Activated naive CD4-positive, alpha-beta T cell treated with anti-CD3 and anti-CD28 coated beads, Interleukin-2, amount 10 ng/mL, durations not matched to agents 7 days and 5 days (primary cell): ENCODE results near the gene CCDC83.
"Not testable (repeated sequence)": the region's sequence is repeated elsewhere in the genome, so short reads cannot be mapped to it uniquely, and the experiment has no call there.

ENCODE experiments used
- CTCF ChIA-PET: fragments of 350-600 bp; sonication (Branson Sonifier 250); formaldehyde crosslinking; loops from one replicate; lab custom pipeline; 2021; ENCODE audit warnings: antibody characterized with exemption; lab: Charles Lee
- DNase-seq: peaks from one replicate; pipeline ENCODE4 v3.0.0-alpha.2; 2020
- H3K27ac Mint-ChIP-seq: one replicate; pipeline ENCODE4 v1.8.0; 2021; ENCODE audit warnings: mild to moderate bottlenecking, moderate library complexity, mixed read lengths
- H3K27me3 Mint-ChIP-seq: one replicate; pipeline ENCODE4 v1.8.0; 2021; ENCODE audit warnings: mild to moderate bottlenecking, mixed read lengths
- H3K36me3 Mint-ChIP-seq: one replicate; pipeline ENCODE4 v1.8.0; 2021; ENCODE audit warnings: mixed read lengths
- H3K4me1 Mint-ChIP-seq: one replicate; pipeline ENCODE4 v1.8.0; 2021; ENCODE audit warnings: mixed read lengths
- H3K4me3 Mint-ChIP-seq: one replicate; pipeline ENCODE4 v1.8.0; 2021; ENCODE audit warnings: mild to moderate bottlenecking, moderate library complexity, mixed read lengths
- H3K9me3 Mint-ChIP-seq: one replicate; pipeline ENCODE4 v1.8.0; 2021; ENCODE audit warnings: mixed read lengths

The CCDC83 gene

DNA sequence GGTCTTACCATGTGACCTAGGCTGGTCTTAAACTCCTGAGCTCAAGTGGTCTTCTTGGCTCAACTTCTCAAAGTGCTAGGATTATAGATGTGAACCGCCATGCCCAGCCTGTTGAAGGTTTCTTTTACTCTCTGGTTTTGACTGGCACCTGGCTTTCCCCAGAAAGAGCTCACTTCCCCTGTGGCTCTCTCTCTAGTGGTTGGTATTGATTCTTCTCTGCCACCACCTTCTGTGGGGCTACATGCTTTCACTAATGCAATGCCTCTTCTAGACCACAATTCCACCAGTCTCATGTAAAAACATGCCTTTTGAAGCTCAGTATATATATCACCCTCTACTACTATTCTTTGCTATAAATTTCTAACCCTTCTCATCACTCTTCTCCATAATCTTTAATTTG lies 67.2 kb downstream of the CCDC83 start:
- CTCF ChIA-PET = no interaction called here
- H3K9me3 Mint-ChIP-seq = no peaks in the 10 kb centered on the region
- DNase-seq = no peak
- H3K36me3 Mint-ChIP-seq = no peaks in the 10 kb centered on the region
- H3K27ac Mint-ChIP-seq = no peak overlapping the region
- H3K27me3 Mint-ChIP-seq = peaks cover 10% of the 10 kb centered on the region
- no peak overlapping the region for H3K4me3 Mint-ChIP-seq
- H3K4me1 Mint-ChIP-seq = no peaks in the 10 kb centered on the region

DNA sequence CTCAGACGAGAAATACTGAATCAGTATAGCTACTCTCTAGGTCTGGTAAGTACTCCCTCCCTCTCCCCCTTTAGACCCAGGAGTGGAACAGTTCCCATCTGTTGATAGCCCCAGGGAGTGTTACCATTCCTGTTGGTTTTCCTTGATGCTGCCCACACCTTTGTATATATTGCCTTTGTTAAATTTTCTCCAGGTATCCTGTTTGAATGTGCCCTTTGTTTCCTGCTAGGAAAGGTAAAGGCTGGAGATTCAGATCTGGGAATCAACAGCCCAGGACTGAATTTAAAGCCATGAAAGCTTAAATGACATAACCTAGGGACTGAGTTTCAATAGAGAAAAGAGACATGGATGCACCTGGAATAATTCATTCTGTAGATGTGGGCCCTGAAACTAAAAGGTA lies 68.3 kb downstream of the CCDC83 start:
- no peak overlapping the region for H3K4me3 Mint-ChIP-seq
- H3K4me1 Mint-ChIP-seq = no peaks in the 10 kb centered on the region
- no peak overlapping the region for H3K27ac Mint-ChIP-seq
- H3K27me3 Mint-ChIP-seq = peaks cover 16% of the 10 kb centered on the region
- DNase-seq = no peak
- CTCF ChIA-PET = interaction anchor here (1.7 kb wide), 1 partner anchor 295 kb away, joined by 3 read pairs; no protein-coding TSS in a partner anchor
- no peaks in the 10 kb centered on the region for H3K9me3 Mint-ChIP-seq
- no peaks in the 10 kb centered on the region for H3K36me3 Mint-ChIP-seq

DNA sequence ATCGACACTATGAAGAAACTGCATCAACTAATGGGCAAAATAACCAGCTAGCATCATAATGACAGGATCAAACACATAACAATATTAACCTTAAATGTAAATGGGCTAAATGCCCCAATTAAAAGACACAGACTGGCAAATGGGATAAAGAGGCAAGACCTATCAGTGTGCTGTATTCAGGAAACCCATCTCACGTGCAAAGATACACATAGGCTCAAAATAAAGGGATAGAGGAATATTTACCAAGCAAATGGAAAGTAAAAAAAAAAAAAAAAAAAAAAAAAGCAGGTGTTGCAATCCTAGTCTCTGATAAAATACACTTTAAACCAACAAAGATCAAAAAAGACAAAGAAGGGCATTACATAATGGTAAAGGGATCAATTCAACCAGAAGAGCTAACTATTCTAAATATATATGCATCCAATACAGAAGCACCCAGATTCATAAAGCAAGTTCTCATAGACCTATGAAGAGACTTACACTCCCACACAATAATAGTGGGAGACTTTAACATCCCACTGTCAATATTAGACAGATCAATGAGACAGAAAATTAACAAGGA lies 71.6 kb downstream of the CCDC83 start:
- H3K4me3 Mint-ChIP-seq, H3K36me3 Mint-ChIP-seq, CTCF ChIA-PET, H3K27ac Mint-ChIP-seq, DNase-seq, H3K9me3 Mint-ChIP-seq, H3K4me1 Mint-ChIP-seq: not testable (repeated sequence)
- H3K27me3 Mint-ChIP-seq = peaks cover 20% of the 10 kb centered on the region

DNA sequence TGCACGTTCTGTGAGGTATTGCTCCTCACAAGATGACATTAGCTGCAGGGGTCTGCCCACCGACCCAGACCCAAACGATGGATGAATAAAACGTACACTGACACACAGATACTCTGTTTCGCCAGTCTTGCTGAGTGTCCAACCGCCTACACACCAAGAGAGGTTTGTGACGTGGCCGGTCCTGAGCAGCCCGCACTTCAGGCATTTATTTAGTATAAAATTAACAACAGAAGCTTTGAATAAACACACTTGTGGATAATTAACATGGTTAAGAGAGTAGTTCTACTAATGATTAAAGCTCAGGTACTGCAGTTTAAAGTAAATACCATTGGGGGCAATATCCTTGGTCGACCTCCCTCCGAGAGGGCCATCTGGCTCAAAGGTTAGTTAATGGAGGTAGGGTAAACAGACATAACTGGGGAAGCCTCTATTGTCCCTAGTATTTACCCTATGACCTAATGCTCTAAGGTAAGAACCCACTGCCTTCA lies 75.7 kb downstream of the CCDC83 start:
- H3K4me1 Mint-ChIP-seq = no peaks in the 10 kb centered on the region
- no peaks in the 10 kb centered on the region for H3K36me3 Mint-ChIP-seq
- DNase-seq = no peak
- no peak overlapping the region for H3K27ac Mint-ChIP-seq
- H3K27me3 Mint-ChIP-seq = peaks cover 22% of the 10 kb centered on the region
- H3K4me3 Mint-ChIP-seq = no peak overlapping the region
- CTCF ChIA-PET = no interaction called here
- H3K9me3 Mint-ChIP-seq = no peaks in the 10 kb centered on the region

DNA sequence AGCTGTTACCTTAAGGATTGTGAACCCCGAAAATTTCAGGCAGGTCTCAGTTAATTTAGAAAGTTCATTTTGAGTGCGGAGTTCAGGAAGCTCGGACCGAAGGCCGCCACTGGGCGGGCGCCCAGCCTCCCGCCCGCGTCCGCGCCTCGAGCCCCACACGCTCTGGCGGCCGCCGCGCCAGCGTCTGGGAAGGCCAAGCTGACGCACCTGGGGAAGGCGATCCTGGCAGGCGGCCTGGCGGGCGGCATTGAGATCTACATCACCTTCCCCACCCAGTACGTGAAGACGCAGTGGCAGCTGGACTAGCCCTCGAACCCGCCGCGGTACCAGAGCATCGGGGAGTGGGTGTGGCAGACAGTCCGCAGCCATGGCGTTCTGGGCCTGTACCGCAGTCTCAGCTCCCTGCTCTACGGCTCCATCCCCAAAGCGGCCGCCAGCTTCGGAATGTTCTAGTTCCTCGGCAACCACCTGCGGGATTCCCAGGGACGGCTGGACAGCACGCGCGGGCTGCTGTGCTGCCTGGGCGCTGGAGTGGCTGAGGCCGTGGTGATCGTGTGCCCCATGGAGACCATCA lies 79.5 kb downstream of the CCDC83 start:
- CTCF ChIA-PET = no interaction called here
- Mint-ChIP-seq H3K27me3 (peaks cover 12% of the 10 kb centered on the region), H3K27ac (no peak overlapping the region), H3K4me3 (no peak overlapping the region), H3K4me1 (no peaks in the 10 kb centered on the region), H3K9me3 (no peaks in the 10 kb centered on the region), H3K36me3 (no peaks in the 10 kb centered on the region)
- DNase-seq = no peak

DNA sequence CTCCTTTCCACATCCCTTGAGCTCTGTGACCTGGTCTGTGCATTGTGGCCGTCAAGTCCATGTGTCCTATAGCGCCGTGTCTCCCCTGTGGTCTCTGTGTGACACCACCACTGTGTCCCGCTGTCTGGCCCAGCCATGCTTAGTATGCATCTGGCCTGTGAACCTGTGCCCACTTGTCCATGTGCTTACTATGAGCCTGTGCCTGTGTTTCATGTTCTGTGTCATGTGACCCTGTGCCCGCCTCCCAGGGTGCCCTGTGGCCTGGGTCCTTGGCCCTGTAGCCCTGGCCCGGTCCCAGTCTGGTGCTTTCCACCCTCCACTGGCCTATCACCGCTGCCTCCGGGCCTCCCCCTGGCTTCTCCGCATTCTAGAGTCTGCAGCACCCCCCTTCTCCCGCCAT lies 80.6 kb downstream of the CCDC83 start:
- Mint-ChIP-seq H3K4me3 (no peak overlapping the region), H3K4me1 (no peaks in the 10 kb centered on the region), H3K27me3 (peaks cover 12% of the 10 kb centered on the region), H3K36me3 (no peaks in the 10 kb centered on the region), H3K9me3 (no peaks in the 10 kb centered on the region), H3K27ac (no peak overlapping the region)
- DNase-seq = no peak
- CTCF ChIA-PET = no interaction called here

DNA sequence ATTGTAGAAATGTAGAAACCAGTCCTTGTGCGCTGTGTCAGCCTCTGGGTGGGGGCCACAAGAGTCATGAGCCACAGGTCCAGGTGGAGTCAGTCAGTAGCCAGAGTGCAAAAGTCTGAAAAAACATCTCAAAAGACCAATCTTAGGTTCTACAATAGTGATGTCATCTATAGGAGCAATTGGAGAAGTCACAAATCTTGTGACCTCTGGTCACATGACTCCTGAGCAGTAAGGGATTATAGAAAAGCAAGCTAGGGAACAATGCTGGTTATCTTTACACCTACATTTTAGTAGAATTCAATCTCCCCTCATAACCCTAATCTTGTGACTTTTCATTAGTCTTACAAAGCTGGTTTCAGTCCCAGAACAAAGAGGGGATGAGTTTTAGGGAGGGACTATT lies 82.7 kb downstream of the CCDC83 start:
- Mint-ChIP-seq H3K4me3 (no peak overlapping the region), H3K27ac (no peak overlapping the region), H3K36me3 (no peaks in the 10 kb centered on the region), H3K9me3 (no peaks in the 10 kb centered on the region), H3K27me3 (peaks cover 12% of the 10 kb centered on the region), H3K4me1 (no peaks in the 10 kb centered on the region)
- CTCF ChIA-PET = no interaction called here
- no peak for DNase-seq

DNA sequence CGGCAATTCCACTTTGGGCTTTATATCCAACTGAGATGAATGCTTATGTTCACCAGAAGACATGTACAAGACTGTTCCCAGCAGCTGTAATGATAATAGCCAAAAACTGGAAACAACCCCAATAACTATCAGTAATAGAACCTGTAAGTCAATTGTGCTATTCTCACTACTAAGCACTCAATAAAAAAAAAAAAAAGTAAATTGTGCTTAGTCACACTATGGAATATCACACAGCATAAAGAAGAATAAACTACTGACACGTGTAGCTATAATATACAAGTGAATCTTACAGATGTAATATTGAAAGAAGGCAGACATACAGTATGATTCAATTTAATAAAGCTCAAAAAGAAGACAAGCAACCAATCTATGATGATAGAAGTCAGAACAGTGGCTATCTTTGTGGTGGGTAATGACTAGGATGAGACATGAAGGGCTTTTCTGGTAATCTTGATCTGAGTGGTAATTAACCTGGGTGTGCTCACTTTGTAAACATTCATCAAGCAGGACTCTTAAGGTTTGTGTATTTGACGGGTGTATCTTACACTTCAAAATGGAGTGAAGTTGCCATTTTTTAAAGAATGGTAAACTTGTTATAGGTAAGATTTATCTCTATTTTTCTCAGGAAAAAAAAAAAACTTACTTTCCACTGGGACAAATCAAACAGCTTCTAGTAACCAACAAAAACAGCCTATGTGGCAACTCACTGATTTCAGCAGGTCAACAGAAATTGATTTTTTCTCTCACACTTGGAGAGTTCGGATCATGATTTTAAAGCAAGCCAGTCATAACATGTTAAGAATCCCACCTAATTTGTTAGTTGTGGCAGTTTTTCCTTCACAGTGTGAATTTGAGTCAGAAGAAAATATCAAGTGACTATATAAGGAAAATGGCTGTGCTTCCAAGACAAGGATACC lies 84.2 kb downstream of the CCDC83 start:
- Mint-ChIP-seq H3K4me1 (no peaks in the 10 kb centered on the region), H3K36me3 (no peaks in the 10 kb centered on the region), H3K9me3 (no peaks in the 10 kb centered on the region), H3K4me3 (no peak overlapping the region), H3K27me3 (peaks cover 12% of the 10 kb centered on the region), H3K27ac (no peak overlapping the region)
- DNase-seq = no peak
- CTCF ChIA-PET = interaction anchor here (0.6 to 1.3 kb wide), 5 partner anchors 84 to 509 kb away, joined by 3 to 4 read pairs (median 3); partner anchors contain the start of gene CCDC83

DNA sequence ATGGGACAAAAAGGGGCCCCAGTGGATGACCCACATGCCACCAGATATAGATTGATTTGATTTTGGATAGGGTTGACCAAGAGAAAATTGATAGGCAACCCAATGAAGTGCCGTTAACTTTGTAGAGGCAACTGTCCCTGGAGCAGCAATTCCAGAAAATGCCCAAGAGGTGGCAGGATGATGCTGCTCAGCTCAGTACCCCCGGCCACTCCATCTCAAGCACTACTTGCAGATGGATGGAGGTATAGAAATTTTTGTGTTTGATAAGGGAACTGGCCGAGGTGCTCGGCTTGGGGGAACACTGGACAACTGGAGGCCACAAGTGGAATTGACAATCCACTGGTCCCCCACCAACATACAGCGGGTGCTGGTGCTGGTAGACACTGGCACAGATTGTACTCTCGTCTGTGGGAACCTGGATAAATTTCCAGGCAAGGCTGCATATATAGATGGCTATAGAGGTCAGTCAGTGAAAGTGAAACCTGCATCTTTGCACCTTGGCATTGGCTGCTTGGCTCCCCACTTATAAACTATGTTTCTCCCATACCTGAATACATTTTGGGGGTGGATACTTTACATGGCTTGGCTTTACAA lies 86.3 kb downstream of the CCDC83 start:
- Mint-ChIP-seq H3K4me1 (peaks cover 12% of the 10 kb centered on the region), H3K27ac (no peak overlapping the region), H3K9me3 (peaks cover 18% of the 10 kb centered on the region), H3K4me3 (no peak overlapping the region), H3K36me3 (peaks cover 12% of the 10 kb centered on the region), H3K27me3 (no peaks in the 10 kb centered on the region)
- peak; percentile 55 for DNase-seq
- CTCF ChIA-PET = no interaction called here

DNA sequence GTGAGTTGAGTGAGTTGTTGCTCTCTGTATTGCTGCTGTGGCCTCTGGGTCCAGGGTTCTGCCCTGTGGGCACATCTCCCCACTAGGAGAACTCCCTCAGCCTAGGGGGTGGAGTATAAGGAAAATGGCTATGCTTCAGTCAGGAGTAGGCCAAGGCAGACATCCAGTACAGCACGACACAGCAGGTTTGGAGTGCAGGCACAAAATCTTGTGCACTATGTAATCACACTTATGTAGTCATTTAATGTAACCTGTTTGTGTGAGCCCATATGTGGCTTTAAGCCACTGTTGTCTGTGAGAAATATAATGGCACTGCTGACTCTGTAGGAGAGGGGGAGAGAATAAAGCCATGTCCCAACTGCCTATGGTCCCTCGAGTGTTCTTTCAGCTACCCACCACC lies 90.1 kb downstream of the CCDC83 start:
- peaks cover 17% of the 10 kb centered on the region for H3K4me1 Mint-ChIP-seq
- CTCF ChIA-PET = no interaction called here
- H3K36me3 Mint-ChIP-seq = peaks cover 12% of the 10 kb centered on the region
- no peak overlapping the region for H3K27ac Mint-ChIP-seq
- peaks cover 18% of the 10 kb centered on the region for H3K9me3 Mint-ChIP-seq
- no peak overlapping the region for H3K4me3 Mint-ChIP-seq
- no peaks in the 10 kb centered on the region for H3K27me3 Mint-ChIP-seq
- no peak for DNase-seq

DNA sequence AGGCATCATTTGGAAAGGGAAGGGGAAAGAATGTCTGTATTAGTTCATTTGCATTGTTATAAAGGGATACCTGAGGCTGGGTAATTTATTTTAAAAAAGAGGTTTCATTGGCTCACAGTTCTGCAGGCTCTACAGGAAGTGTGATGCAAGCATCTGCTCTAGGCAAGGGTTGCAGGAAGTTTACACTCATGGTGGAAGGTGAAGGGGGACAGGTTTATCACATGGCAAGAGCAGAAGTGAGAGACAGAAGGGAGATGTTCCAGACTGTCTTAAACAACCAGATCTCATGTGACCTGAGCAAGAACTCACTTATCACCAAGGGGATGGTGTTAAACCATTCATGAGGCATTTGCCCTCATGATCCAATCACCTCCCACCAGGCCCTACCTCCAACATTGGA lies 90.6 kb downstream of the CCDC83 start:
- no peak for DNase-seq
- CTCF ChIA-PET = interaction anchor here (0.9 kb wide), 1 partner anchor 91 kb away, joined by 5 read pairs; the partner anchor contains the start of gene CCDC83
- Mint-ChIP-seq H3K27me3 (no peaks in the 10 kb centered on the region), H3K4me3 (no peak overlapping the region), H3K4me1 (peaks cover 17% of the 10 kb centered on the region), H3K9me3 (peaks cover 20% of the 10 kb centered on the region), H3K27ac (peak overlapping the region; percentile 35), H3K36me3 (peaks cover 12% of the 10 kb centered on the region)

DNA sequence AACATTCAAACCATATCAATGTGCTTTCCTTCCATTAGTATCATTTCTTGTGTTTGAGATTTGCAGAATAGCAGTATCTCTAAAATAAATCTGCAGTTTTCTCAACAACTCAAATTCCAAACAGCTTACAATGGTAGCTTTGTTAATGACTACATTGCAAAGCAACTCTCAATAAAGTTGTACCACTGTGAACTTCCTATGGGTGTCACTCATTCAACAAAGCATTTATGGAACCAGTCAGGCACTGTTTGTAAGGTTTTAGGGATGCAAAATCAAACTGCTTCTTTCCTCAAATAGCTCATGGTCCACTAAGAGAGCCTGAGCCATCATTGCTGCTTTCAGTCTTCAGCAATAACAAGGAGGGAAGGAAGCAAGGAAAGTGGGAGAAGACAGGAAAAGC lies 91.0 kb downstream of the CCDC83 start:
- no peak overlapping the region for H3K4me3 Mint-ChIP-seq
- DNase-seq = no peak
- peaks cover 12% of the 10 kb centered on the region for H3K36me3 Mint-ChIP-seq
- no peaks in the 10 kb centered on the region for H3K27me3 Mint-ChIP-seq
- CTCF ChIA-PET = interaction anchor here (0.9 kb wide), 1 partner anchor 91 kb away, joined by 5 read pairs; the partner anchor contains the start of gene CCDC83
- peaks cover 21% of the 10 kb centered on the region for H3K9me3 Mint-ChIP-seq
- peaks cover 17% of the 10 kb centered on the region for H3K4me1 Mint-ChIP-seq
- no peak overlapping the region for H3K27ac Mint-ChIP-seq

DNA sequence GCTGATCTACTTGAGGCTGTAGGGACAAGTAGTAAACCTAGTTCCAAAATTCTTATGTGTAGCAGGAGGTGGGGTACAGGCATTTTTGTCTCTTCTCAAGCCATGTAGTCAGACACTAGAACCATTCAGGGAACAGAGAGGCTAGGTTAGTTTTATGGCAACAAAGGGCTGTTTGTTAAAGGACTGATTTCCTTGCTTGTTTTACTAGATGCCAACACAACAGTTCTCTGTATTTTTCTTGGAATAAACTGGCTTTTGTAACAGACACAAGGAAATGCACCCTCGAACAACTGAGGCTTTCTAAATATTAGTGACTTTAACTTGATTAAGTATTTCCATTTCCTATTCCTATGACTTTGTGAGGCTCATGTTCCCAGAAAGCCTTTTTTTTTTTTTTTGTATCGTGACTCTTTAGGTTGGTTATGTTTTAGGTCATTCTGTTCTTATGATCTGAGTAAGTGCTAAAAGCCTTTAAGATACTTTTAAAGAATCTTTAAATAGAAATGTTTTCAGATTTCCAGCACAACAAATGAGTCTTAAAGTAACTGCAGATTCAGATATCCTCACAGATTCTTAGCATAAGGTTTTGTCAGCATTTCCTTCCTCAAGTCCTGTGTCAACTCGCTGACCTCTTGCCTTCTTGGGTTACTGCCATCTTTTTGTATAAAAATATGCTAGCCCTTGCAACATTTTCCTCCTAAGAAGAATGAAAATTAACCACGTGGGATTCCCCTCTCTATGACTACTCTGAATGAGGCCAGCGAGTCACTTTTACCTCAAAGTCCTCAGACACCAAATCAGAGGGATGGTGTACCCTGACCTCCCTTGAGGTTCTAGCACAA lies 92.5 kb downstream of the CCDC83 start:
- CTCF ChIA-PET = no interaction called here
- Mint-ChIP-seq H3K27me3 (no peaks in the 10 kb centered on the region), H3K4me3 (no peak overlapping the region), H3K9me3 (peaks cover 26% of the 10 kb centered on the region), H3K27ac (no peak overlapping the region), H3K36me3 (peaks cover 16% of the 10 kb centered on the region), H3K4me1 (peaks cover 17% of the 10 kb centered on the region)
- no peak for DNase-seq
